IMR-90 (cell line): ENCODE measurements around the gene PARVG.

Experiments
- CTCF ChIP-seq: conservative IDR thresholded peaks from 2 replicates; pipeline ENCODE4 v1.5.1; 2012; ENCODE audit warnings: mild to moderate bottlenecking, low read depth, low read length, improper control_type of control experiment
- MAFK ChIP-seq: IDR thresholded peaks from 2 replicates; pipeline ENCODE4 v1.6.1; 2012; ENCODE audit warnings: low read depth, low read length, improper control_type of control experiment
- MXI1 ChIP-seq: IDR thresholded peaks from 2 replicates; pipeline ENCODE4 v1.6.1; 2012; ENCODE audit warnings: low read depth, mild to moderate bottlenecking, low read length, moderate library complexity, borderline replicate concordance
- POLR2A ChIP-seq: IDR thresholded peaks from 2 replicates; pipeline ENCODE4 v1.6.1; 2012; ENCODE audit warnings: mild to moderate bottlenecking, low read depth, low read length
- RAD21 ChIP-seq: IDR thresholded peaks from 2 replicates; pipeline ENCODE4 v1.6.1; 2012; ENCODE audit warnings: low read length, improper control_type of control experiment
- SMC3 ChIP-seq: fragments of 150-350 bp; IDR thresholded peaks from 2 replicates; pipeline ENCODE4 v1.6.1; 2016; ENCODE audit warnings: low read depth, mild to moderate bottlenecking, antibody characterized with exemption, low read length, moderate library complexity

DNA sequence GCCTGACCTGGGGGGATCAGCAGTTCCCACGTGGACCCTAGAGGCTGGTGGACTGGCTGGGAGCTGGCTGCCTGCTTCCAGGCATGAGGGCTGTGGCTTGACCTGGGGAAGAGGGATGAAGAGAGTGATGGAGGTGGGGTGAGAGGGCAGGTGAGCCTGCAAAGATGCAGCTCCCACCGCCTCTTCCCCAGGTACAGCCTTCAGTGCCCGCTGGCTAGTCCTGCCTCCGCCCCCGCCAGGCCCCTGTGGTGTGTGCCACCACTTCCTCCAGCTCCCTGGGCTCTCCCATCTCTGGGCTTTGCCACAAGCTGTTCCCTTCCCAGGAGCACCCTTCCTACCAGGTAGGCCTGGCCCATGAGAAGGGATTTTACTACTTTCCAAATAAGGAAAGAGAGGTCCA is 19.1 kb downstream of the PARVG start:
- TF ChIP-seq CTCF: no peak
- TF ChIP-seq SMC3: no peak
- no peak for TF ChIP-seq POLR2A
- TF ChIP-seq RAD21: no peak
- TF ChIP-seq MAFK: no peak
- no peak for TF ChIP-seq MXI1
